NK-92 (cell line): ENCODE results near the gene CFAP61.

Source experiments
- DNase-seq: peaks from one replicate; lab custom pipeline; 2025; ENCODE audit not compliant: unreplicated experiment; lab: John Stamatoyannopoulos, UW

CFAP61 gene

GRCh38 chr20:20036756-20037155, 15.6 kb upstream of the CFAP61 start:
- DNase-seq = no peak

GRCh38 chr20:20037960-20038359, 14.4 kb upstream of the CFAP61 start:
- no peak for DNase-seq

- DNase-seq = no peak
Measured at GRCh38 chr20:20038586-20038985, 13.7 kb upstream of the CFAP61 start.

- DNase-seq = no peak
Measured at GRCh38 chr20:20039752-20040387, 12.5 kb upstream of the CFAP61 start.

GRCh38 chr20:20051767-20052073, 612 bp upstream of the CFAP61 start:
- no peak for DNase-seq

GRCh38 chr20:20060234-20060998, 8.1 kb downstream of the CFAP61 start:
- no peak for DNase-seq

- no peak for DNase-seq
Measured at GRCh38 chr20:20063941-20064702, 11.8 kb downstream of the CFAP61 start.

- DNase-seq = no peak
Measured at GRCh38 chr20:20065361-20065760, 13.0 kb downstream of the CFAP61 start.

GRCh38 chr20:20070871-20071726, 18.8 kb downstream of the CFAP61 start:
- no peak for DNase-seq

GRCh38 chr20:20073801-20074371, 21.6 kb downstream of the CFAP61 start:
- no peak for DNase-seq

GRCh38 chr20:20075032-20075431, 22.7 kb downstream of the CFAP61 start:
- no peak for DNase-seq

- no peak for DNase-seq
Measured at GRCh38 chr20:20076297-20077065, 24.1 kb downstream of the CFAP61 start.

GRCh38 chr20:20078041-20078440, 25.7 kb downstream of the CFAP61 start:
- no peak for DNase-seq

GRCh38 chr20:20079102-20079784, 26.9 kb downstream of the CFAP61 start:
- DNase-seq = no peak

- DNase-seq = no peak
Measured at GRCh38 chr20:20083807-20084206, 31.5 kb downstream of the CFAP61 start.

- DNase-seq = no peak
Measured at GRCh38 chr20:20084296-20084752, 32.0 kb downstream of the CFAP61 start.

- DNase-seq = no peak
Measured at GRCh38 chr20:20085071-20085470, 32.7 kb downstream of the CFAP61 start.

GRCh38 chr20:20085812-20086211, 33.5 kb downstream of the CFAP61 start:
- no peak for DNase-seq

GRCh38 chr20:20089018-20089417, 36.7 kb downstream of the CFAP61 start:
- no peak for DNase-seq
